Activated T-helper 1 cell treated with anti-CD3 and anti-CD28 coated beads, Interleukin-12 subunit alpha, Interleukin-12 subunit beta, Interleukin-2, Interleukin-4 antibody, amounts not matched to agents 30 ng/mL and 10 ng/mL and 1 ng/mL, durations not matched to agents 14 hours and 24 hours and 36 hours (primary cell): ENCODE data around the gene NKAIN2. TPM values are rescaled to one million over a fixed set of nuclear protein-coding genes. Genes with fewer than 3 reads are reported as not detected.
"Not testable (repeated sequence)": the region's sequence is repeated elsewhere in the genome, so short reads cannot be mapped to it uniquely, and the experiment has no call there.

Experiments
- DNase-seq: peaks from one replicate; pipeline ENCODE4 v3.0.0; 2021; ENCODE audit warnings: low spot score
- H3K27ac Mint-ChIP-seq: one replicate; pipeline ENCODE4 v1.8.0; 2021; ENCODE audit warnings: mild to moderate bottlenecking, mixed read lengths
- H3K27me3 Mint-ChIP-seq: one replicate; pipeline ENCODE4 v1.8.0; 2022; ENCODE audit warnings: mild to moderate bottlenecking, moderate library complexity, mixed read lengths; ENCODE audit not compliant: insufficient read depth
- H3K36me3 Mint-ChIP-seq: one replicate; pipeline ENCODE4 v1.8.0; 2021; ENCODE audit warnings: low read depth, mixed read lengths
- H3K4me1 Mint-ChIP-seq: one replicate; pipeline ENCODE4 v1.8.0; 2021; ENCODE audit warnings: low read depth, mixed read lengths
- H3K4me3 Mint-ChIP-seq: one replicate; pipeline ENCODE4 v1.8.0; 2021; ENCODE audit warnings: mild to moderate bottlenecking, moderate library complexity, mixed read lengths
- H3K9me3 Mint-ChIP-seq: one replicate; pipeline ENCODE4 v1.8.0; 2021; ENCODE audit warnings: mixed read lengths
- intact Hi-C: fragments of 100-400 bp; cut with micrococcal nuclease; formaldehyde crosslinking; loops from one replicate; pipeline ENCODE4 v1.15.1; 2024
- total RNA-seq: library from RNA; stranded (reverse); gene quantifications from 2 replicates; pipeline ENCODE4 v1.2.3, GENCODE V29; 2022

The NKAIN2 gene
- total RNA-seq, 1 donor from 2014 or later = not detected

DNA sequence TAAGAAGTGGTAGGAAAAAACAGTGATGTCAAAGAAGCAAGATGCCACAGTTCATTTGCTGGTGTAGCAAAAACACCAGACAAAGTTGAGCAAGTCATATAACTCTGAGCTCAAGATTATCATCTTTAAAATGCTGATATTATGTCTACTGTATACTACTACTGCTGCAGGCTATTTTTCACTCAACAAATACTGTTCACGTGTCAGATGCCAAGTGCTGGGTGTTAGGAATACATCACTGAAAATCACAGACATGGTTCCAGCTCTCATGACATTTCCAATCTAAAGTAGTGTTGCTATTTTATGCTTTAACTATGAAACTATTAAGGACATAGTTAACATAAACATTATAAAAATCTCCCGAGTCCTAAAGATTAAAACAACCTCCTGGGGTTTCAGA, 163.0 kb downstream of the NKAIN2 start:
- Mint-ChIP-seq H3K9me3 (no peaks in the 10 kb centered on the region), H3K27ac (no peak overlapping the region), H3K27me3 (no peaks in the 10 kb centered on the region), H3K4me1 (no peaks in the 10 kb centered on the region), H3K4me3 (no peak overlapping the region), H3K36me3 (no peaks in the 10 kb centered on the region)
- intact Hi-C loops = no loop called here
- no peak for DNase-seq

DNA sequence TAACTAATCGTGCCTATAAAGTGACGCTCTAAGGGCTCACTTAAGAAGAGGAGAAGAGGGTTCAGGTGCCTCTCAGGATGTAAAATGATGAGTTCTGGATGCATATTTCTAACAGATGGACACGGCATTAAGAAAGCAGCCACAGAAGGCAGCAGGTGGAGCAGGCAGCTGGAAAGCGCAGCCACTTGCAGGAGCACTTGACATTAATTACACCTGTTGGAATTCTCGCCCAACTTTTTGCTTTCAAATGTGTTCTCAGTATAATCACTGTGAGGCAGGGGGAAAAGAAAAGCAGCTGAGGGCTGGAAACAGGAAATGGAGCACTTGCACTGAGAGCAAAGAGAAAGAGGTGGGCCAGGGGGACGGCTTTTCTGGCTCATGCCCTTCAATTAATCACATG, 164.2 kb downstream of the NKAIN2 start:
- Mint-ChIP-seq H3K4me1 (no peaks in the 10 kb centered on the region), H3K27ac (no peak overlapping the region), H3K4me3 (no peak overlapping the region)

DNA sequence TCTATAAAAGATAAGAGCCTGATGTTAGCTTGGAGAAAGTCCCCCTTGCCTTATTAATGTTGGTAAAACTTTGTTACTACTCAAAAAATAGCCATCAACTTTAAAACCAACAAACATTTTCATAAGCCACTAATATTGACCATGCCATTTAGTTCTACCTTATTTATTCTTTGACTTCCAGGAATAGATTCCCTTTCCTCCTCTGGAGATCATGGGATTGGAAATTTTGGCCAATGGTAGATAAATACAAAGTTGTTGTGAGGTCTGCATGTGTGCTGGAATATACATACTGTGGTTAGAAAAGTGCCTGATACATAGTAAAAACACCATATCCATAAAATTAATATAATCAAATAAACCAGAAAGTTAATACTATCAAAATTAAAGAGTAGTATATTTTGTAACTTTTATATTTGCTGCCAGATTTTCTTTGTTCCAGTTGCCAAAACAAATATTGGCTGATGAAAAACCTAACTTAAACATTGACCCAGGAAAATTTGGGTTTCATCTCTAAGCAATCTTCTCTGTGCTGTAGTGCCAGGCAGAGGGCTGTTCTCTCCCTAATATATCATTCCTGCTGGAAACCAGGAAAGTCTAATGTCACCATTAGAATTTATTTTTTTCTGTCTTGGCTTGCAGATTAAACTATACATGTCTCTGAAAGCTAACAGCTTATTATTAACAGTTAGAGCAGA, 169.1 kb downstream of the NKAIN2 start:
- Mint-ChIP-seq H3K36me3 (no peaks in the 10 kb centered on the region), H3K4me3 (no peak overlapping the region), H3K4me1 (no peaks in the 10 kb centered on the region), H3K27ac (no peak overlapping the region), H3K9me3 (no peaks in the 10 kb centered on the region), H3K27me3 (no peaks in the 10 kb centered on the region)
- intact Hi-C loops = no loop called here
- no peak for DNase-seq

More for the DNA sequence above, 164.2 kb downstream of the NKAIN2 start:
- DNase-seq = no peak
- H3K9me3 Mint-ChIP-seq = no peaks in the 10 kb centered on the region
- H3K27me3 Mint-ChIP-seq = no peaks in the 10 kb centered on the region
- intact Hi-C loops = no loop called here
- no peaks in the 10 kb centered on the region for H3K36me3 Mint-ChIP-seq

DNA sequence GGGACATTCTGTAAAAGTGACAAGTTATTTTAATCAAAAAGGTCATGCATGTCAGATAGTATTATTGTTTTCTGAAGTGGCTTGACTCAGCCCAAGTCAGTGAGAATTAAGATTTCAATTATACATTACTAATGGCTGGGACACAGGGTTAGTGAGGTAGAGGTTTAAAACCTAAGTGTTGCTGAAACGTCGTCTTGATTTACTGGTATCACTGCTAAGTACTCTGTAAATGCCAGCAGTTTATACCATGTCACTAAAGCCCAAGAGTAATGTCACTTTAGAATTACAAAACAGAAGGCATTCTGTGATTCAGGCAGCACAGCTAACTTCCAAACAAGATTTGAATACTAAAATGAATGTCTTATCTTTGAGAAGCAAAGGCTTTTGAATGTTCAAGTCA, 176.6 kb downstream of the NKAIN2 start:
- H3K27ac Mint-ChIP-seq = no peak overlapping the region
- H3K36me3 Mint-ChIP-seq = no peaks in the 10 kb centered on the region
- no peaks in the 10 kb centered on the region for H3K9me3 Mint-ChIP-seq
- intact Hi-C loops = no loop called here
- DNase-seq = no peak
- no peaks in the 10 kb centered on the region for H3K4me1 Mint-ChIP-seq
- H3K4me3 Mint-ChIP-seq = no peak overlapping the region
- no peaks in the 10 kb centered on the region for H3K27me3 Mint-ChIP-seq

DNA sequence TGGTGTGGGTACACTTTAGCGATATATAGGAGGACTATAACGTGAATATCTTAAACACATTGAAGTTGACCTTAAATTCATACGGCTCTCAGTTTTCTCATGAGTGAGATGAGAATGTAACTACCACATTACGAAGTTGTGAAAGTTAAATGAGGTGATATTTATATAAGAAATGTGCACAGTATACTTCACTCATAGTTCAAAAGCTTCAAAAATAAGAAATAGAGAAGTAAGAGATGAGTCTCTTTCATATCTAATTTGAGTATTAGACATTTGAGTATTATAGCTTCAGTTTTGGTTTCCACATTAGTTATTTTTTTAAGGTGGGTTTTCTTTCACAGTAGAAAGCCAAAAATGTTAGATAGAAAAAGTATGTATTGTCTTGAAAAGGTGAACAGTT, 183.3 kb downstream of the NKAIN2 start:
- Mint-ChIP-seq H3K36me3 (no peaks in the 10 kb centered on the region), H3K4me3 (no peak overlapping the region), H3K4me1 (no peaks in the 10 kb centered on the region), H3K27me3 (no peaks in the 10 kb centered on the region), H3K27ac (no peak overlapping the region), H3K9me3 (no peaks in the 10 kb centered on the region)
- intact Hi-C loops = no loop called here
- DNase-seq = no peak

DNA sequence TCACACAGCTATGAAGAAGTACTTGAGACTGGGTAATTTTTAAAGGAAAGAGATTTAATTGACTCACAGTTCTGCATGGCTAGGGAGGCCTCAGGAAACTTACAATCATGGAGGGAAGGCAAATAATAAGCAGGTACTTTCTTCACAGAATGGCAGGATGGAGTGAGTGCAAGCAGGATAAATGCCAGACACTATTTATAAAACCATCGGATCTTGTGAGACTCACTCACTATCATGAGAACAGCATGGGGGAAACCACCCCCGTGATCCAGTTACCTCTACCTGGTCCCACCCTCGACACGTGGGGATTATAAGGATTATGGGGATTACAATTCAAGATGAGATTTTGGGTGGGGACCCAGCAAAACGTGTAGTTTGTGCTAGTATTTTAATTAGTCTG, 186.3 kb downstream of the NKAIN2 start:
- DNase-seq, H3K27me3 Mint-ChIP-seq, H3K9me3 Mint-ChIP-seq, H3K4me1 Mint-ChIP-seq, H3K36me3 Mint-ChIP-seq, H3K27ac Mint-ChIP-seq, intact Hi-C loops, H3K4me3 Mint-ChIP-seq: not testable (repeated sequence)

DNA sequence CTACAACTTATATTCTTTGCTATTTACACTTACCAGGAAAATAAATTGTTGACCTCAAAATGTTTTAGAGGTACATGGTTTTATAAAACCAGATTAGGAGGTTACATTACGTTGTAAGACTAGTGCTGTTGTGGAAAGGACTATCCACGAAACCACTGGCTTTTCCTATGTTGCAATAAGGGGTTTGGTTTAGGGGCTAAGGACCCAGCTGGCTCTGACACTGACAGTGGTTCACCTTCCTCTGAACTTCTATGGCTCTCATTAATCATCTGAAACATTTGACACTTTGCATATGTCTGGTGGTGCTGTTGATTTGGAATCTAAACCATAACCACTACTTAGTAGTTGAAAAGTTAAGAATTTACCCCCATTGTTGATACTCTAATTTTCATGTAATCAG, 186.7 kb downstream of the NKAIN2 start:
- H3K4me1 Mint-ChIP-seq = no peaks in the 10 kb centered on the region
- no peak overlapping the region for H3K4me3 Mint-ChIP-seq
- H3K27me3 Mint-ChIP-seq = no peaks in the 10 kb centered on the region

DNA sequence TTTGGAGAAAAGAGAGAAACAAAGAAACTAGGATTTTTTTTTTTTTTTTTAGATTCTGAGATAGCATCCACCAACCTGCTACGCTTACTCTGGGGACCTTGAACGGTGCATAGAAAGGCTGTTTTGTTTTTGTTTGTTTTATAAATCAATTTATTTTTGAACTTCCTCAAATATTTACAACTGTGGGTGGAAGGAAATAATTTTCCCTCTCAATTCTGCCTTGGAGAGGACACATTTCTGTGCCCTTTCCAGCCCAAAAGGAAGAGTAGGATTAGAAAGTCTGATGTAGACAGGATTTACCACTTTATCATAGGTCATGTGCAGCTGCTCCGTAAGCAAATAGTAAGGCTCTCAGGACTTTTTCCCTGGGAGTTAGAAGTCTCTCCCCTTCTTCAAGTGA, 190.5 kb downstream of the NKAIN2 start:
- no peaks in the 10 kb centered on the region for H3K4me1 Mint-ChIP-seq
- no peaks in the 10 kb centered on the region for H3K27me3 Mint-ChIP-seq
- no peaks in the 10 kb centered on the region for H3K9me3 Mint-ChIP-seq
- no peak overlapping the region for H3K27ac Mint-ChIP-seq
- intact Hi-C loops = no loop called here
- no peak overlapping the region for H3K4me3 Mint-ChIP-seq
- no peak for DNase-seq
- H3K36me3 Mint-ChIP-seq = no peaks in the 10 kb centered on the region

More for the DNA sequence above, 186.7 kb downstream of the NKAIN2 start:
- Mint-ChIP-seq H3K27ac (no peak overlapping the region), H3K9me3 (no peaks in the 10 kb centered on the region), H3K36me3 (no peaks in the 10 kb centered on the region)
- intact Hi-C loops = no loop called here
- no peak for DNase-seq

DNA sequence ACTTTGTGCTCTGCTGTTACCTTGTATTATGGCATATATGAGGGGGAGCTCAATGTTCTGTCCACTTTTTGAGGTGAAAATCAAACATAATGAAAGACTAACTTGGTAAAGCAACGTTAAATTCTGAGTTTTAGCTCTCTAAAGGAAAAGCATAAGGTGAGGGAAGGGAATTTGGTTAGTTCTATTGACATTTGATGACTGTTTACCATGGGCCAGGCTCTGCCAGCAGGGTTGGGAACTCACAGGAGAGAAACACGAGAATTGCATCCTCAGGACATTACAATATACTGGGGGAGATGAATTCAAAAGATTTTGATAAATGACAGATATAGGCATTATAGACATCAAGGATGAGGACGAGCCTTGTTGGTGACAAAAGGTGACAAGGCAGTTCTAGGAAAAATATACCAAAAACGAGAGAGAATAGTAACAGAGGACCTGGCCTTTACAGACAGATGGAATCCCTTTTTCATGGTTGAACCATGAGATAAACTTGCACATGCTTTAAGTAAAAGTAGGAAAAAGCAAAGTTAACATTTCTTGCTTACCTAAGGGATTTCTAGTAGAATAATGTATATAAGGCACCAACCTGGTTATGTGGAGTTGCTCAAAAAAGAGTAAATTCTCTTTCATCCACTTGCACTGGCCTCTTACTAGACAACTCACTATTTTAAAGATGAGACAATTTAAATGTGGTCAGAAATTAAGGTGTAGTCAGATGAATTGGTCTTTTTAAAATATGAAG, 191.4 kb downstream of the NKAIN2 start:
- Mint-ChIP-seq H3K9me3 (no peaks in the 10 kb centered on the region), H3K27me3 (no peaks in the 10 kb centered on the region), H3K4me1 (no peaks in the 10 kb centered on the region), H3K4me3 (no peak overlapping the region), H3K27ac (no peak overlapping the region), H3K36me3 (no peaks in the 10 kb centered on the region)
- intact Hi-C loops = no loop called here
- no peak for DNase-seq

DNA sequence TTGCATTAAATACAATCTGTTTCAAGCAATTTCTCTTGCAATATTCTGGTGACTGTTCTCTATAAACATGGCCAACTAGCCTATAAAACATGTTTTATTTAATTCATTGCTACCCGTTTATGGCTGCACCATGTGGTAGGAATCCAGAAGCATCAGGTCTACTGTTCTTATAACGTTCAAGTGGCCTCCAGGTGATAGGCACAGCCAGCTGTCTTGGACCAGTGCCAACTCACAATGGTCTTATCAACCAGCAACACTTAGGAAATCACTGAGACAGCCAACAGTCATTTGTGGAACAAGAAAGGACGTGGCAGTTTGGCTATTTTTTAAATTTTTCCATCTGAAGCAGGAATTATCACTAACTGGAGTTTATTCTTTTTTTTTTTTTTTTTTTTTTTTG, 193.6 kb downstream of the NKAIN2 start:
- Mint-ChIP-seq H3K36me3 (no peaks in the 10 kb centered on the region), H3K4me1 (no peaks in the 10 kb centered on the region), H3K4me3 (no peak overlapping the region), H3K27ac (no peak overlapping the region), H3K27me3 (no peaks in the 10 kb centered on the region), H3K9me3 (no peaks in the 10 kb centered on the region)
- no peak for DNase-seq
- intact Hi-C loops = no loop called here

DNA sequence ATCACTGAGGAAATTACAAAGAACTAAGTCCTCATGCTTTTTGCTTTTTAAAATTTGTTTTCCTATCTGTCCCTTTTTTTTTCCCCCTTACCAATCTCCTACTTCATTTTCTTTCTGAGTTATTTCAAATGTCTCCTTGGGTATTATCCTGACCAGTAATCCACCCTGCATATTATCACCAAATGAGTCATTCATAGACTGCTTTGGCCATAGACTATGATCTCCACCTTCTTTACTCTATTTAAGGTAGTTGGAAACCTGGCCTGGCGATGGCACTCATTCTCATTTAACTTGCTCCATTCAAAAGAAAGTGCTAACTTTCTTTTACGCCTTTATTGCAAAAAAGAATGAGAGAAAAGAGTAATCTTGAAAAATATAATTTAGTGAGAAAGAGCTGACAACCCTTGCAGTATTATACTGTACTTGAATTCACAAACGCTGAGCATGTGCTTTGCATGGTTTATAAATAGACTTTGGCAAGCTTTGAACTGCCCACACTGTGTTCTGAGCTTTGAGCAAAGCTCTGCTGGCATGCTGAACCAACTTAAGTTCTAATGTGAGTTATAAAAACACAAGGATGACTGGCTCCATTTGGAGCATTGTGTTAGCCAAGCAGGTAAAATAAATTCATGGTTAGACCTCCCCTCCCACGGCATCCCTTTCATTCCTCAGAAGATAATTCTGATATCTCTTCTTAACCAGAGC, 198.9 kb downstream of the NKAIN2 start:
- Mint-ChIP-seq H3K4me3 (no peak overlapping the region), H3K36me3 (no peaks in the 10 kb centered on the region), H3K27ac (no peak overlapping the region), H3K4me1 (no peaks in the 10 kb centered on the region), H3K9me3 (no peaks in the 10 kb centered on the region), H3K27me3 (no peaks in the 10 kb centered on the region)
- intact Hi-C loops = no loop called here
- DNase-seq = no peak

DNA sequence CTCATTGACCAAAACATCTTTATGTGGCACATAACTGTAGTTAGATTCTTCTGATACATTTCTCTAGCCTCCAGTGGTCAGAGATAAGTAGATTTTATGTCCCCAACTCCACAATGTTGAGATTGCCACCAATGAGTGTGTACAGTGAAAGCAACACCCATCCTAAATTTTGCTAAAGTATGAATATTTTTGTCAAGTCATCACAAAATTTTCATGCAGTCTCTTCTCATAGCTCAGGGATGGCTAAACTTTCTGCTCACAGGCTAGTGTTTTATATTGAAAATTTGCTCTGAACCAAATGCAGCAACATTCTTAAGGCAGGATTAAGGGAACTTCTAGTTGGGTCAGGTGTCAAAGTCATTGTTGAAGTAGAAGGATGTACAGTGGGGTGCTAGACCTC, 203.6 kb downstream of the NKAIN2 start:
- no peak for DNase-seq
- Mint-ChIP-seq H3K4me3 (no peak overlapping the region), H3K36me3 (no peaks in the 10 kb centered on the region), H3K27ac (no peak overlapping the region), H3K9me3 (no peaks in the 10 kb centered on the region), H3K27me3 (no peaks in the 10 kb centered on the region), H3K4me1 (no peaks in the 10 kb centered on the region)
- intact Hi-C loops = no loop called here
